Measurements from ENCODE around the gene ASPG.
"Not testable (repeated sequence)": the region's sequence is repeated elsewhere in the genome, so short reads cannot be mapped to it uniquely, and the experiment has no call there.

ASPG gene

DNA sequence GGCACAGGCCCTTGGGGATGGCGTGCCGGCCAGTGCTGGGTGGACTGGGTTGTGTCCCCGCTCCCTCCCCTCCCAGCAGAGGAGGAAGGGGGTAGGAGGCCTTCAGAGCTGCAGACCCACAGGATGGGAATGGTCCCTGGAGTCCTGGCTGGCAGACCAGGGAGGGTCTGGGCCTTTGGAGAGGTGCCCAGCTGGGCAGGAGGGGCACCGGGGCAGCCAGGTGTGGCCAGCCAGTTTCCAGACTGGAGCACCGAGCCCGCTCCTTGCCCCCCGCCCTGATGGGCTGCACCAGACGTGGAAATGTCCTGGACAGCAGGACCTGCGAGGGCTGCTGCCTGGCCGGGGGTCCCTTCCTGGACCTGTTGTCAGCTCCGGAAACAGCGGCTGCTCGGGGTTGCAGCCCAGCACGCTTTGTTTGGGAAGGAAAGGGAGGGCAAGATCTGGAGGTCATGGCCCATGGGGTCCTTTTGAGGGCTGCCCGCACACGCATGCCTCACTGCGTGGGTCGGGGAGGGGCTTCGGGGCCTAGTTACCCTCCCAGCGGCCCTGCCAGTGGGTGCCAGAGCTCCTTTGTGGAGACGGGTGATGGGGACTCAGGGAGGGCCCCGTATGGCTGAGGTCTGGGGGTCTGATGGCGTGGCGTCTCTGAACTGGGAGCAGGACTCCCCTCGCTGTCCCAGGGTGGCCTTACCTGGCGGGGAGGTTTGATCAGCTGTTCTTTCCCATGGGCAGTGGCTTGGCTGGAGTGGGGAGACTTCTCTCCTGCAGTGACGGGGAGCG, 62.0 kb downstream of the ASPG start:
- no peak for DNase-seq (ENCODE audit: low read depth)

DNA sequence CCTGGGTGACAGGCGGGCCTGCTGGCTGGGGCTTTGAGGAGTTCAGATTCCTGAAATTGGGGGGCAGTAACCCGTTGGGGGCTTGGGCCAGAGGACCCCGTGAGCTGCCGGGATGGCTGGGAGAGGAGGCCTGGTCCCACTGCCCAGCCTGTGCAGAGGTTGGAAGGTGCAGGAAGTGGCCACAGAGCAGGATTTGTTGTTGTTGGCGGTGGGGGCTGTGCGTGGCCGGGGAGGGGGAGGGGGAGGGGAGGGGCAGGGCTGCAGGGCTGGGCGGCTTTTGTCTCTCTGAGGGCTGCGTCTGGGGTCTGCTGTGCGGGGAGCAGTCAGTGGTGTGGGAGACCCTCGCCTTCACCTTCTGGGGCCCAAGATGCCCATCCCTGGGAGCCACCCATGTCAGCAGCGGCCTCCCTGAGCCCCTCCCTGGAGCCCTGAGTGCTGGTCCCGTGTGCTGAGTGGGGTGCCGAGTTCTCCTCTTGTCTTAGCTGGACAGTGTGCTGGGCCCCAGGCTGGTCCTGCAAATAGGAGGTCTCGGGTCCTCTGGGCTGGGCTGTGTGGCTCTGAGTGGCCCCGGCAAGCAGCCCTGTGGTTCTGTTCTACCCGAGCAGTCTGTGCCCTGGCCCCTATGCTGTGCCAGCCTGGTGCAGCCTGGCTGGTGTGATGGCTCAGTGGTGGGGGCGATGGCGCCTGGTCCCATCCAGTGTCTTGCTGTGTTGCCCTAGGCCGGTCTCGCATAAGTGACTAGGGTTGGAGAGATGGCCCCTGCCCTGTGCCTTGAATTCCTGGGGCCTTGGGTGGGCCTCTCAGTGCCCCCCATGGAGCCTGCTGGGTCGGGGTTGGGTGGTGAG, 63.2 kb downstream of the ASPG start:
- DNase-seq (ENCODE audit: low read depth): no peak

DNA sequence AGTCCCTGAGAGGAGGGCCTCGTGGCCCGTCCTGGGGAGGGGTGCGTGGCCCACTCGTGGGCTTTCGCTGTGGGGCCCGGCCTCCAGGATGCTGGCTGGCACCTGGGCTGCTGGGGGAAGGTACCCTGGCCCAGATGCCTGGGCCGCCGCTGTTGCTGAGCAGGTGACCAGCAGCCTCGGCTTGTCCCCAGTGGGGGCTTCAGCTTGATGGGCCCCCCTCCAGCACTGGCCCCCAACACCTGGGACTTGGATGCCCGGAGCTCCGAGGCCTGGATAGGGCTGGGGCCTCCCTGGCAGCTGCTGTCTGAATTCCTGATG, 63.7 kb downstream of the ASPG start:
- DNase-seq (ENCODE audit: low read depth): no peak

DNA sequence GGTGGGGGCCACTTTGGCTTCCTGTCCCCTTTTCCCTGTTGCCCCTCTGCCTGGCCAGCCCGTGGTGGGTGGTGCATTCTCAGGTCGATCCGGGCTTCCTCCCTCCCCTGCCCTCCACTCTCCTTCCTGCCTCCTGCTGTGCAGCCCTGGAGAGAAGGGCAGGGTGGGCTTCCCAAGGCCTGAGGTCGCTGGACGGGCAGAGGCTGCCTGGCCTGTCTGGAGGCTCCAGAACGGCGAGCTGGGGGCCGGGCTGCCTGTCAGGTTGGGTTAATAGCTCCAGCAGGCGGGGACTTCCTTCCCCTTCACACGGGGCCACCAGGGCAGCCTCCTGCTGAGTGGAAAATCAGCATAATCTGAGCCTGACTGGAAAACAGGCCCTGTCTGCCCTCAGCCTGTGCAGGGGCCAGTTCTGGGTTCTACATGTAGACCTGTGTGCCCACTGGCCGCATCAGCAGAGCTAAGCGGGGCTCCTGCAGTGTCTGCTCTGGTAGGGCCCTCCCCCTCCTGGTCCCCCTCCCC, 64.2 kb downstream of the ASPG start:
- peak; percentile 15 for DNase-seq (ENCODE audit: low read depth)

DNA sequence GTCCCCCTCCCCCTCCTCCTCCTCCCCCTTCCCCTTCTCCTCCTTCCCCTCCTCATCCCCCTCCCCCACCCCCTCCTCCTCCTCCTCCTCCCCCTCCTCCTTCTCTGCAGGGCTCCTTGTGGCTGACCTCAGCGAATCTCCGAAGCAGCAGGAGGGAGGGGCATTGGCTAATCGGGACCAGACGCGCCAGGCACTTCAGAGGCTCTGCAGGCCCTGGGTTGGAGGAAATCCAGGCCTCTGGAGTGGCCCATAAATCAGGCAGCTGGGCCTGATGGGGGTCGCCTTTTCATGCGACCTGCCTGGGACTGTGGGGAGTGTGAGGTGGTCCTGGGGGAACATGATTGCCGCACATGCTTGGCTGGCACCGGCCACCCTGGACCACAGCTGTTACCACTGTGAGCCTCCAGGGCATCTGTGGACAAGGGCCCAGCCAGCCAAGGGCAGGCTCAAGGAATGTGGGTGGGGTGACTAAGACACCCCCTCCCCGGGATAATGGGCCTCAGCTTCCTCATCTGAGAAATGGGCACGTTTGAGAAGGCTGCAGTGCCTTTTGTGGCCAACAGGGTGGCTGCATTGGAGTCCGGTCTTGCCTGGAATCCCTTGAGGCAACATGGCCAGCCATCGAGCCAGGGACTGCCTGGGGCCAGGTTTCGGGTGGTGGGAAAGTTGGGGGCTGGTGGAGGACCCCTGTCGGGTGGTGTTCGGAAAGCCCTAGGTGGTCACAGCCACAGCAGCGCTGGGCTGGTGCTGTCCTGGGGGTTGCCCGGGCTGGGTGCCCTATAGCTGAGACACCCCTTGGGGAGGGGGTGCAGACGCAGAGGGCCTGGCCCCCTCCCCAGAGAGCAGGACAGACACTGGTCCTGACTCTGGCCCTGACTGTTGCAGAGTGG, 64.9 kb downstream of the ASPG start:
- no peak for DNase-seq (ENCODE audit: low read depth)

DNA sequence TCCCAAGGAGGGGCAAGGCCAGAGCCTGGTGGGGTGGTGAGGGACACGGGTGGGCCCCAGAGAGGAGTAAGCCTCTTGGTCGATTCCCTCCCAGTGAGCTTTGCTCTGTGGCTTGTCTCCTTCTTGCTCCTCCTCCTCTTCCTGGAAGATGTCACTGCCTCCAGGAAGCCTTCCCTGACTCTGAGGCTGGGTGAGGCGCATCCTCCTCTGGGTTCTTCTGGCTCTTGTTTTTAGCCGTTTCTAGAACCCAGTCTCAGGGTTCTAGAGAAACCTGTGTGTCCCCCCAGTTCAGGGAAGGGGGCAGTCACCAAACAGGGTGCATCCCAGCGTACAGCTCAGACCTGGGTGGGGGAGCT, 65.5 kb downstream of the ASPG start:
- DNase-seq (ENCODE audit: low read depth): no peak

DNA sequence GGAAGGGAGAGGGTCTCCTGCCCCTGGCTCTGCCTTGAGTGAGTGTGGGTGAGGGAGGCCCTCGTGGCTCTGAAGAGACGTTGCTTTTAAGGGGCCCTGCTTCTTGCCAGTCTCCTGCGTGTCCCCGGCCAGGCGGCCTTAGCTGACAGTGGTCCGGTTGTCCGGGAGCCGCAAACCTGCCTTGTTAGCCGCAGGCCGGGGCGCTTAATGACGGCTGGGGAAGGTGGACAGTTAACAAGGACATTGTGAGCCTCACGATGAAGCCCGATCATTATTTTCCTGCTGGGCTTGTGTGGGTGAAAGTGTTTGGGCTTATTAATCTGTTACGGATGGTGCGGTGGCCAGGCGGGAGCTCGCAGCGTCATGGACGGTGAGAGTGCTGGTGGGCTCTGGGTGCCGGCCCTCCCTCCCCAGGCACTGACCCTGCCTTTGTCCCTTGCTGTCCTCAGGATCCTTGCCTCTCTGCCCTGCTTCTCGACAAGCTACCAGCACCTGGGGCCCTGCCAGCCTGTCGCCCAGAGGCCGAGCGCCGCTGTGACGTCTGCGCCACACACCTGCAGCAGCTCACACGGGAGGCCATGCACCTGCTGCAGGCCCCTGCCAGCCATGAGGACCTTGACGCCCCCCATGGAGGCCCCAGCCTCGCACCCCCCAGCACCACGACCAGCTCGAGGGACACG, 66.2 kb downstream of the ASPG start:
- DNase-seq (ENCODE audit: low read depth): no peak

DNA sequence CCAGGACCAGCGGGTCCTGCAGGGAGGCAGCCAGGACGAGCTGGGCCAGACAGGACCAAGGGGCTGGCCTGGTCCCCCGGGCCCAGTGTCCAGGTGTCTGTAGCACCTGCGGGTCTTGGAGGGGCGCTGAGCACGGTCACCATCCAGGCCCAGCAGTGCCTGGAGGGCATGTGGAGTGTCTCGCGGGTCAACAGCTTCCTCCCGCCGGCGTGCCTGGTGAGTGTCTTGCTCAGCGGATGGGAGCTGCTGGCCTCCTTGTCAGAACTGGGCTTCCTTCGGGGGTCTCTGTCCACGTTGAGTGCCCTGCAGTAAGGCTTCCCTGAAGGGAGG, 66.7 kb downstream of the ASPG start:
- DNase-seq (ENCODE audit: low read depth): no peak

DNA sequence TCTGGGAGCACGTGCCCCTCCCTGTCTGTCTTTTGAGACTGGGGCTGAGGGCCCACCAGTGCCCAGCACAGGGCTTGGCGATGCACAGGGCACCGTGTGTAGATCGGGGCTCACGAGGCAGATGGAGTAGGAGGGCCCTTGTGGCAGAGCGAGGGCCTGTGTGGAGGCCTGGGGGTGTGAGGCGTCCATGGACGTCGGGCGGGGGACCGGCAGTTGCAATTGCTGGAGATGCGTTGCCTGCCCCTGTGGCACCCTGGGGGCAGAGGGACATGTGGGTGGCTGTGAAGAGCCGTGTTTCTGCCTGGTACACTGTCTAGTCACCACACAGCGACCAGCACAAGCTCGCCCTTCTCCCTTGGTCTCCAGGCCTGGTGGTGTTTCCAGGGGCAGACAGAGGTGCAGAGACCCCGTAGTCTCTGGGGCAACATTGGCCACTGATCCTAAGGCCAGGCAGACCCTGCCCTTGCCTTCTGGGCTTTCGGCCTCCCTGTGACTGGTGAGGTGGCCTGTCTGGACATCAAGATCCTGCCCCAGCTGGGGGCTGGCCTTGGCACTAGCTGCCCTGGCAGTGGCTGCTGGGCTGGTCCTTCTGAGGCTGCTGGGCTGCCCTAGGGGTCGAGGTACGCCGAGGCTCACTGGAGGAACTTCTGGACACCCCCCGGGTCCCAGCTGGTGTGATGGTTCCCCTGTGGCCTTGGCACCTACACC, 67.3 kb downstream of the ASPG start:
- no peak for DNase-seq (ENCODE audit: low read depth)

DNA sequence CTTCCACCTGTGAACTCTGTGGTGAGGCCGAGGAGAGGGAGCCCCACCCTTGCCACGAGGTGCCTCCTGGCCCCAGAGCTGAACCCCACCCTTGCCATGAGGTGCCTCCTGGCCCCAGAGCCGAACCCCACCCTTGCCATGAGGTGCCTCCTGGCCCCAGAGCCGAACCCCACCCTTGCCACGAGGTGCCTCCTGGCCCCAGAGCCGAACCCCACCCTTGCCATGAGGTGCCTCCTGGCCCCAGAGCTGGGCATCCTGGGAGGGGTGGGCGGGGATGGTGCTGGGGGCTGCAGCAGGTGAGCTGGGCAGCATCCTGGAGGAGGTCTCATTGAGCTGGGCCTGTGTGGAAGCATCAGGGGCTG, 67.9 kb downstream of the ASPG start:
- DNase-seq (ENCODE audit: low read depth): not testable (repeated sequence)

DNA sequence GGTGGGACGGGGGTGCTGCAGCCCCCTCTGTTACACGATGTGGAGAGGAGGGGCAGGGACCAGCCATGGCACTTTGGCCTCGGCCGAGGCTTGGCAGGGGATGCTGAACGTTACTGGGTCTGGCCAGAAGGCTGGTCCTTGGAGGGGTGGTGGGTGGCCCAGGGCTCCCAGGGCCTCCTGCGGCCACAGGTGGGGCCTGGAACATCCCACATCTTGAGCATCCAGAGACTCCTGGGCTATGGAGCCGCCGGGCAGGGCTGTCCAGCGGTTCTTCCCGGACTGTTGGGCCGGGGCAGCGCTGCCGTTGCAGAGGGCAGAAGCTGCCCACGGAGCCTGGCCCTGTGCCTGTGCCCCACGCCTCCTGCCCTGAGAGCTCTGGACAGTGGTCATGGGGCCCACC, 68.7 kb downstream of the ASPG start:
- DNase-seq (ENCODE audit: low read depth): no peak

DNA sequence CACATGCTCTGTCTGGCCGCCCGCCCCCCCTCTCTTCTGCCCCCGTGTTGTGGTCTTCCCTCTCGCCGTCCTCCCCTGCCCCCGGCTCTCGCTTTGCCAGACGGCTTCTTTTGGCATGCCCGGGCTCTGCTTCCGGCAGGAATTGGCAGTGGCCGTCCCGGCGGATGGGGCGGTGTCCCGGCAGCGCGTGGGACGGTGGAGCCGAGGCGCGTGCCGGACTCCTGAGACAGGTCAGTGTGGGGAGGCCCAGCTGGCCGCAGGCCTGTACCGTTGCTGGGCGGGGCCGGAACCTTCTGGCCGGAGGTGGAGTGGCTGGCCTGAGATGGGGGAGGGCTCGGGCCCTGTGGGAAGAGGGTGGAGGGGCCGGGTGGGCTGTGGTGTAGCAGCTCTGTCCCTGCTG, 70.0 kb downstream of the ASPG start:
- DNase-seq (ENCODE audit: low read depth): no peak

DNA sequence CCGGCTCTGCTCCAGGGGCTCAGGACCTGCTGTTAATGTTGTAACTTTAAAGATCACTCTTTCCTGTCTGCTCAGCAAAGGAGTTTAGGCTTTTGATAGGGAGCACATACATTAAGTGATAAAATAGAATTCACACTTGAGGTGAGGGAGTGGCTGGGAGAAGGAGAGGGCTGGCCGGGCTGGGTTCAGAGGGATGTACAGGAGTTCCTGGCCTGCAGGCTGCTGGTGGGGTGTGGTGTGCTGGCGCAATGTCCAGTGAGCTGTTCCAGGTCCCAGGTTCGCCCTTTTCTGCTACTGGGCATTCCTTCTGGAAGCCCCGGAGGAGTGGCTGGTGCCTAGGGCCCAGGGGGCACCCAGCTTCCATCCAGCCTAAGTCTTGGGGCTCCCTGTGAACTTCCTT, 70.6 kb downstream of the ASPG start:
- DNase-seq (ENCODE audit: low read depth): no peak

DNA sequence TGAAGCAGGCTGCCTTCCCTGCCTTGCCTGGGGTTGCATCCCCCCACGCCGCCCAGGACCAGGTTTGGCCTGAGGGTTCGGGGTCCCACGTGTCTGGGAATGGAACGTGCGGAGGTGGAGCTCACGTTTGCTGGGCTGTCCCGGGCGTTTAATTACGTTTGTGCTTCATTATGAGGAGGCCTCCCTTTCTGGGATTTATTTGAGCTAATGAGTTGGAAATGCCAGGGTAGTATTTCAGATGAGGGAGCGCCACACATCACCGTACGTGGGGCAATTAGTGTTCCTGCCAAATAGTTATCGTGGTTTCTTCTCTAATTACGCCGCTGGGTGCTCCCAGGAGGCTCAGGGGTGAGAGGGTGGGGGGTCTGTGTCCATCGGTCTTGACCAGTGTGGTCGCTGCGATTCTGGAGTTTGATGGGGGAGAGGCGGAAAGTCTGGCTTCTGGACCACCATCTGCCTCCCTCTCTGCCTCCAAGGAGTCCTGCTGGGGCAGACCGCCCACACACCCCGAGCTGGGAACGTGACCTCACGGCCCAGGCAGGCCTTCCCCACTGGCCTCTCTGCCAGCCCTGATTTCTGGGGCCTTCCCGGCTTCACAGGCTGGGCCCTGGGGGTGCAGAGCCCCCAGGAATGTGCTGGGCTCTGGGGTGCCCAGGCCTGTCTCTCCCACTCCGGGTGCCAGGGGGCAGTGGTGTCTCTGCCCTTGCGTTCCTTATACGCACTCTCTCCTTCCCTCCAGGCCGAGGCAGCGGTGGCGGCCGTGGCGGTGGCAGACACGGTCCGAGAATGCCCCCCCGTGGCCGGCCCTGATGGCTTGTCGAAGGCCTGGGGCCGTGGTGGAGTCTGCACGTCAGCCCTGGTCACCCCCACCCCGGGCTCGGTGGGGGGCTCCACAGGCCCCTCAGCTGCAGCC, 71.8 kb downstream of the ASPG start:
- DNase-seq (ENCODE audit: low read depth): no peak

DNA sequence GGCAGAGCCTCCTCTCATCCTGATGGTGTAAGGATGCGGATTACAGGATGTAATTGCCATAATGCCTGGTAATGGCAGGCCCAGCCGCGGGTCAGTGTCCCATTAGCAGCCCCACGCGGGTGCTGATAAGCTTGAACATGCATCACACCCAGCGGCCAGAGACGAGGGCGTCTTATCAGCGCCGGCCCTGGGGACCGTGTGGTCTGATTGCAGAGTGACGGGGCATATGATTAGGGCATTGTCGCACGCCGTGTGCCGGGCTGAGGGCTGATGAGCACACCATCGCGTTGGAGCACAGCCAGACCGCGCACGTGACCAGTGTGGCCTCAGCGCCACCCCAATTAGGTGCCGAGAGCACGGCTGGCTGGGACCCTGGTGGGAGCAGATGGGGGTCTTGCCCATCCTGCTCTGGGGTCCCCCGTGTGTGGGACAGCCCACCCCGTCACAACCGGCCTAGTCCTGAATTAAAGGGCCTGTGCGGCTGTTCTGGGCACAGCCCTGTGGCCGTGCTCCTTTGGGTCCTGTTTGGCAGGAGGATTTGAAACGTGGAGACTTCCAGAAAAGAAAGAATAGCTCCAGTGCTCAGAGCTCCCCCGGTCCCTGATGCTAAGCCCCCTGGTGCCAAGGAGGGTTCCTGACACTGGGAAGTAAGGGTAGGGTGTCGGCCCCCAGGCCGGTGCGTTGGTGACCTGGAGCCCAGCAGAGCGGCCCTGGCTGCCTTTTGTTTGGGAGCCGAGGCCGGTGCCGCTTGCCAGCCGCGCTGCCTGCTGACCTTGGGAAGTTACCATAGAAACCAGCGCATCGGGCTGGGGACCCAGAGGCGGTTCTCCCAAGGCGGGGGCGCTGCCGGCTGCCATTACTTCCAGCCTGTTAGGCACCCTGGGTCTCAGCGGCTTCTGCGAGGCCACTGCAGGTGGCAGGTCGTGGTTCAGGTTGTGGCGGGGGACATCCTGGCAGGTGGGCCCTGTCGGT, 73.6 kb downstream of the ASPG start:
- DNase-seq (ENCODE audit: low read depth): no peak

DNA sequence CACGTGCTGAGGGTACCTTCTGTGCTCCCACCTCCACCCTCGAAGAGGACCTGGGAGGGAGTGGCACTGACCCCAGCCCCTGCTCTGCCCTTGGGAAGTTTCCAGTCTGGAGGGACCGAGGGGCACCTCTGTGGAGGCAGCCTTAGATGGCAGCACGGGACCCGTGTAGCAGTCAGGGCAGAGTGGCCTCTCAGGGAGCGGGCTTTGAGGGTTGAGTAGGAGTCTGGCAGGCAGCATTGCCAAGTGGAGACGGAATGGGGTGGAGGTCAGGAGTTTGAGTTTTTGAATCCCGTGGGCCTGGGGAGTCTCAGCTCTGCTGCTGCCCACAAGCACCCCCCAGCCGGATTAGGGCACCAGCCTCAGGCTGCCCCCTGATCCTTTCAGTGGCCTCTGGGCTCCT, 74.5 kb downstream of the ASPG start:
- no peak for DNase-seq (ENCODE audit: low read depth)

DNA sequence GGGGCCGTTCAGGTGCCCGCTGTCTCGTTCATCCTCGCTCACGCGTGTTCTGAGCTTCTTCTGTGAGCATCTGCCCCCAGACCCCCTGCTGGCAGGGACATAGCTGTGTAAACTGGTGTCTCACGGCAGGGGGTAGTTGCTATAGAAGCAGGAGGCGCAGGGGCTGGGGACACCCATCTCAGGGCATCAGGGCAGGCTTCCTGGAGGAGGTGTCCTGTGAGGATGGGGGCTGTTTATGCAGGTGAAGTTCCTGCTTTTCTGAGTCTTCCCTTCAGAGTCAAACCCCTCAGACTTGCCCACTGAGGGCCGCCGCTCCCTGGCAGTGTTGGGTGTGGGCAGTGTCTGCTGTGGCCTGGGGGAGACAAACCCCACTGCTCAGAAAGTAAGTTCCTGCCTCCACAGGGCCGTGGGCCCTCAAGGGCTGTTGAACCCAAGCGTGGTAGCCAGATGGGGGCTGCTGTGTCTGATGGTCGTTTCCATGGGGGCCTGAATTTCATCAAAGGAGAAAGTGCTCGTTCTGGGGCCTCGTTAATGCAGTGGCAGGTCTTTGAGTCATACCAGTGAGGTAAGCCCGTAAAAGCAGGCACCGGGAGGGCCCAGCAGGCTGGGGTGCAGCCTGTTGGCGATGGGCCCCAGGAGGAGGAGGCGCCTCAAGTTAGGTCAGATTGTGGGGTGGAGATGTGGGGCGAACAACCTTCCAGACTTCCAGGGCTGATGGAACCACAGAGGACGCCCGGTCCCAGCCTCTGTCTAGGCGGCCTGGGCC, 76.3 kb downstream of the ASPG start:
- DNase-seq (ENCODE audit: low read depth): no peak

DNA sequence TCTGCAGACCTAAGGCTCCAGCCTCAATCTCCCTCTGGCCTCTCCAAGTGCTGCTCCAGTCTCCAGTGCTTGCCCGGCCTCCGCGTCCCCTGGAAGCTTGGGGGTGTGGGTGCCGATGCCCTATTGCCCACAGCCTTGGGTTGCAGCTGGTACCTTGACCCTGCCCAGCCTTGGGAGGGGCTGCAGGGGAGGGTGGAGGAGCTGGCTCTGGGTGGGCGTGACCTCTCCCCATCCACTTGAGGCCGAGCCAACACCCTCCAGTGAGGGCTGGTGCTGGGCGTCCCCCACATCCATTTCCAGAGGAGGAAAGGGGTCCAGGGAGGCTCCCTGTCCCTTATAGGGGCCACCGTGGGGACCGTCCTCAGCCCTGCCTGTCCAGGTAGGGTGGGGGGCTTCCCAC, 77.0 kb downstream of the ASPG start:
- no peak for DNase-seq (ENCODE audit: low read depth)
